H1 (cell line): ENCODE data around the gene SPTBN4.

ENCODE experiments used
- BCL11A ChIP-seq, 2 experiments: IDR thresholded peaks; one replicate each; pipeline ENCODE4 v1.6.1; 2011; ENCODE audit warnings: low read depth in 2 of 2, low read length in 2 of 2, mild to moderate bottlenecking in 2 of 2
- EZH2 ChIP-seq: fragments of 200-600 bp; sonication (generic); IDR thresholded peaks from 2 replicates; pipeline ENCODE4 v1.7.1; 2012; ENCODE audit warnings: low read depth, mild to moderate bottlenecking, moderate library complexity, low read length, inconsistent platforms; ENCODE audit not compliant: severe bottlenecking
- POLR2A ChIP-seq, 2 experiments: IDR thresholded peaks; 1 replicate in 1 of 2; 2 replicates in 1 of 2; pipeline ENCODE4 v1.6.1; 2011; ENCODE audit warnings: low read depth in 2 of 2, low read length in 2 of 2, mild to moderate bottlenecking in 2 of 2; ENCODE audit errors: control extremely low read depth in 1 of 2
- POLR2AphosphoS5 ChIP-seq: IDR thresholded peaks from 2 replicates; pipeline ENCODE4 v1.6.1; 2011; ENCODE audit warnings: low read depth, low read length
- SUZ12 ChIP-seq: fragments of 200-600 bp; sonication (generic); IDR thresholded peaks from 2 replicates; pipeline ENCODE4 v1.6.1; 2012; ENCODE audit warnings: mild to moderate bottlenecking, inconsistent platforms, low read length, moderate library complexity, mixed read lengths
- TAF1 ChIP-seq: IDR thresholded peaks from 2 replicates; pipeline ENCODE4 v1.6.1; 2011; ENCODE audit warnings: mild to moderate bottlenecking, low read depth, low read length
- TBP ChIP-seq: IDR thresholded peaks from 2 replicates; pipeline ENCODE4 v1.6.1; 2011; ENCODE audit warnings: low read depth, low read length, improper control_type of control experiment
- TF ChIP-seq, protein P1 (sequence below), 3 experiments: IDR thresholded peaks; 1 replicate in 2 of 3; 2 replicates in 1 of 3; pipeline versions ENCODE4 v1.5.1 to v1.6.1; 2011; ENCODE audit warnings: low read length in 3 of 3, mild to moderate bottlenecking in 3 of 3, inconsistent platforms in 2 of 3, low read depth in 1 of 3, moderate library complexity in 1 of 3; ENCODE audit not compliant: insufficient read depth in 1 of 3; ENCODE audit errors: control extremely low read depth in 1 of 3

DNA sequence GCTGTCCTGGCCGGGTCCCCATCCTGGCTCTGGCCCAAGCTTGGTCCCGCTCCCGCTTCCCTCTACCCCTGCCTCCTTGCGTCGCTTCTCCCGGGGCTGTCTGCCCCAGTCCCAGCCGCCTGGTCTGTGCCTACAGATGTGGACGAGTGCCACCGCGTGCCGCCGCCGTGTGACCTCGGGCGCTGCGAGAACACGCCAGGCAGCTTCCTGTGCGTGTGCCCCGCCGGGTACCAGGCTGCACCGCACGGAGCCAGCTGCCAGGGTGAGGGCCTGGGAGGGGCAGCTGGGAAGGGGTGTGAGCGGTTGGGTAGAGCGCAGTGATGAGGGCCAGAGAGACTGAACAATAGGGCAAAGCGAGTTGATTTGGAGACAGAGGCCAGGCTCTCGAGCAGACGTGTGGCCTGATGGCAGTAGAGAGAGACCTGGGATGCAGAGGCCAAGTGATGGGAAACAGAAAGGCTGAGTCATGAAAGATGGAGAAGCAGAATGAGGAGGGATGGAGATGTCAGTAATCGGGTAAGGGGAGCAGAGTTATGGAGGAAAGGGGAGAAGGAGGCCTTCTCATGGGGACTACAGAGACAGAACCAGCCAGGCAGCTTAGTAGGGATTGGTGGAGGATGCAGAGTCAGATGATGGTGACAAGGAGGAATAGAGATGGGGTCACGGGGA, 143.7 kb downstream of the SPTBN4 start:
- TF ChIP-seq, protein P1, sequence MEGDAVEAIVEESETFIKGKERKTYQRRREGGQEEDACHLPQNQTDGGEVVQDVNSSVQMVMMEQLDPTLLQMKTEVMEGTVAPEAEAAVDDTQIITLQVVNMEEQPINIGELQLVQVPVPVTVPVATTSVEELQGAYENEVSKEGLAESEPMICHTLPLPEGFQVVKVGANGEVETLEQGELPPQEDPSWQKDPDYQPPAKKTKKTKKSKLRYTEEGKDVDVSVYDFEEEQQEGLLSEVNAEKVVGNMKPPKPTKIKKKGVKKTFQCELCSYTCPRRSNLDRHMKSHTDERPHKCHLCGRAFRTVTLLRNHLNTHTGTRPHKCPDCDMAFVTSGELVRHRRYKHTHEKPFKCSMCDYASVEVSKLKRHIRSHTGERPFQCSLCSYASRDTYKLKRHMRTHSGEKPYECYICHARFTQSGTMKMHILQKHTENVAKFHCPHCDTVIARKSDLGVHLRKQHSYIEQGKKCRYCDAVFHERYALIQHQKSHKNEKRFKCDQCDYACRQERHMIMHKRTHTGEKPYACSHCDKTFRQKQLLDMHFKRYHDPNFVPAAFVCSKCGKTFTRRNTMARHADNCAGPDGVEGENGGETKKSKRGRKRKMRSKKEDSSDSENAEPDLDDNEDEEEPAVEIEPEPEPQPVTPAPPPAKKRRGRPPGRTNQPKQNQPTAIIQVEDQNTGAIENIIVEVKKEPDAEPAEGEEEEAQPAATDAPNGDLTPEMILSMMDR (IDR thresholded peaks at IDR 0.05; ENCODE audit: control extremely low read depth in 1 of 3, insufficient read depth in 1 of 3, low read depth in 1 of 3, low read length in 3 of 3): no peak
- TF ChIP-seq TBP: no peak
- TF ChIP-seq POLR2A (IDR thresholded peaks at IDR 0.05; ENCODE audit: control extremely low read depth in 1 of 2, low read depth in 2 of 2, low read length in 2 of 2): no peak
- TF ChIP-seq SUZ12: no peak
- no peak for TF ChIP-seq BCL11A (IDR thresholded peaks at IDR 0.05; ENCODE audit: low read depth in 2 of 2, low read length in 2 of 2)
- TF ChIP-seq POLR2AphosphoS5: no peak
- no peak for TF ChIP-seq EZH2
- TF ChIP-seq TAF1: no peak
